IMR-90 (cell line): ENCODE measurements around the gene PRAF2. TPM values are rescaled to one million over a fixed set of nuclear protein-coding genes. Genes with fewer than 3 reads are reported as not detected.

Experiments
- ATAC-seq: fragments of 200-7000 bp; cut with Tn5 transposase; 2 replicates; pipeline ENCODE4 v1.9.1; 2020; ENCODE audit warnings: low read depth, mild to moderate bottlenecking, moderate library complexity
- BruUV-seq: library from RNA; stranded (reverse); fragments of 400-500 nt; replicated peaks from 2 replicates; lab custom pipeline; 2021; lab: Mats Ljungman, UMichigan
- CTCF ChIA-PET: fragments of 300-600 bp; formaldehyde crosslinking; extraction: SDS; loops from one replicate; lab custom pipeline; 2021; ENCODE audit warnings: antibody characterized with exemption; lab: Yijun Ruan, JAX
- POLR2A ChIA-PET: fragments of 300-600 bp; sonication (Branson Sonifier 250); formaldehyde crosslinking; loops from one replicate; lab custom pipeline; 2022; ENCODE audit warnings: antibody characterized with exemption; ENCODE audit not compliant: unreplicated experiment; lab: Charles Lee
- DNase-seq: peaks from one replicate; pipeline ENCODE4 v3.0.0; 2013
- H2AFZ ChIP-seq: replicated peaks from 2 replicates; pipeline ENCODE3; 2013; ENCODE audit warnings: low read length, mild to moderate bottlenecking; ENCODE audit not compliant: poor library complexity
- H2AK5ac ChIP-seq: 2 replicates; pipeline ENCODE4 v1.6.1; 2013; ENCODE audit warnings: low read depth, low read length, inconsistent platforms
- H2AK9ac ChIP-seq: replicated peaks from 2 replicates; pipeline ENCODE3; 2013; ENCODE audit warnings: mild to moderate bottlenecking, low read depth, low read length, moderate library complexity; ENCODE audit not compliant: poor library complexity
- H2BK120ac ChIP-seq: 2 replicates; pipeline ENCODE4 v1.6.1; 2013; ENCODE audit warnings: low read depth, low read length, inconsistent platforms
- H2BK15ac ChIP-seq: 3 replicates; pipeline ENCODE4 v1.6.1; 2013; ENCODE audit warnings: low read depth, low read length, inconsistent platforms
- H2BK20ac ChIP-seq: 2 replicates; pipeline ENCODE4 v1.6.1; 2013; ENCODE audit warnings: low read depth, mild to moderate bottlenecking, inconsistent platforms, low read length, moderate library complexity
- H2BK5ac ChIP-seq: 2 replicates; pipeline ENCODE4 v1.6.1; 2013; ENCODE audit warnings: mild to moderate bottlenecking, low read depth, low read length, inconsistent platforms; ENCODE audit not compliant: poor library complexity, severe bottlenecking
- H3K14ac ChIP-seq: replicated peaks from 2 replicates; pipeline ENCODE4 v1.6.1; 2013; ENCODE audit warnings: low read depth, low read length, inconsistent platforms
- H3K18ac ChIP-seq: 2 replicates; pipeline ENCODE4 v1.6.1; 2013; ENCODE audit warnings: low read depth, low read length, control low read depth
- H3K23ac ChIP-seq: 2 replicates; pipeline ENCODE4 v1.6.1; 2013; ENCODE audit warnings: low read depth, low read length, inconsistent platforms
- H3K27ac ChIP-seq: 2 replicates; pipeline ENCODE4 v1.5.1; 2013; ENCODE audit warnings: mild to moderate bottlenecking, control low read depth, low read length; ENCODE audit not compliant: insufficient read depth
- H3K27me3 ChIP-seq: 2 replicates; pipeline ENCODE4 v1.6.1; 2013; ENCODE audit warnings: low read length; ENCODE audit not compliant: control insufficient read depth, insufficient read depth
- H3K36me3 ChIP-seq: 2 replicates; pipeline ENCODE4 v1.6.1; 2013; ENCODE audit warnings: low read length, mixed read lengths; ENCODE audit not compliant: control insufficient read depth, insufficient read depth
- H3K4ac ChIP-seq: 2 replicates; pipeline ENCODE4 v1.6.1; 2013; ENCODE audit warnings: low read depth, low read length, inconsistent platforms
- H3K4me1 ChIP-seq: 2 replicates; pipeline ENCODE4 v1.6.1; 2013; ENCODE audit warnings: low read length, mixed read lengths; ENCODE audit not compliant: control insufficient read depth, insufficient read depth
- H3K4me2 ChIP-seq: 2 replicates; pipeline ENCODE4 v1.6.1; 2013; ENCODE audit warnings: low read depth, mild to moderate bottlenecking, control low read depth, low read length, moderate library complexity
- H3K4me3 ChIP-seq: 2 replicates; pipeline ENCODE4 v1.5.1; 2013; ENCODE audit warnings: low read depth, mild to moderate bottlenecking, control low read depth, low read length, moderate library complexity; ENCODE audit not compliant: insufficient read depth
- H3K56ac ChIP-seq: 2 replicates; pipeline ENCODE4 v1.6.1; 2013; ENCODE audit warnings: low read length, inconsistent platforms; ENCODE audit not compliant: insufficient read depth; ENCODE audit errors: extremely low read depth
- H3K79me1 ChIP-seq, 2 experiments: 2 replicates each; pipeline ENCODE4 v1.6.1; 2013; ENCODE audit warnings: low read length in 2 of 2, inconsistent platforms in 1 of 2, low read depth in 1 of 2
- H3K9ac ChIP-seq: 2 replicates; pipeline ENCODE4 v1.6.1; 2013; ENCODE audit warnings: low read depth, low read length, control low read depth
- H3K9me1 ChIP-seq: 2 replicates; pipeline ENCODE4 v1.6.1; 2013; ENCODE audit warnings: low read length, inconsistent platforms; ENCODE audit not compliant: insufficient read depth
- H3K9me3 ChIP-seq: 2 replicates; pipeline ENCODE4 v1.6.1; 2013; ENCODE audit warnings: low read length; ENCODE audit not compliant: control insufficient read depth, insufficient read depth
- H4K20me1 ChIP-seq: 2 replicates; pipeline ENCODE4 v1.6.1; 2013; ENCODE audit warnings: low read length, inconsistent platforms; ENCODE audit not compliant: insufficient read depth
- H4K5ac ChIP-seq: 2 replicates; pipeline ENCODE4 v1.6.1; 2013; ENCODE audit warnings: mild to moderate bottlenecking, low read depth, low read length, control low read depth
- H4K8ac ChIP-seq, 2 experiments: 2 replicates each; pipeline ENCODE4 v1.6.1; 2013; ENCODE audit warnings: low read depth in 2 of 2, low read length in 2 of 2, control low read depth in 1 of 2, inconsistent platforms in 1 of 2
- H4K91ac ChIP-seq: 2 replicates; pipeline ENCODE4 v1.6.1; 2013; ENCODE audit warnings: low read depth, low read length, inconsistent platforms; ENCODE audit not compliant: insufficient read depth
- FOS ChIP-seq: fragments of 150-350 bp; IDR thresholded peaks from 2 replicates; pipeline ENCODE4 v1.6.1; 2016; ENCODE audit warnings: low read depth, low read length
- MXI1 ChIP-seq: IDR thresholded peaks from 2 replicates; pipeline ENCODE4 v1.6.1; 2012; ENCODE audit warnings: low read depth, mild to moderate bottlenecking, low read length, moderate library complexity, borderline replicate concordance
- RFX5 ChIP-seq: IDR thresholded peaks from 2 replicates; pipeline ENCODE4 v1.8.0; 2012; ENCODE audit warnings: low read depth, mild to moderate bottlenecking, low read length, moderate library complexity
- WGBS, 2 experiments: methylation state at CpG; one replicate each; pipeline versions ENCODE4 v1.1.5 to v1.1.7; 2013; ENCODE audit warnings: missing lambda C conversion rate in 2 of 2; ENCODE audit not compliant: insufficient read length in 1 of 2; ENCODE audit errors: extremely low coverage in 2 of 2; 5-methylcytosine and 5-hydroxymethylcytosine counted together
- dilution Hi-C: fragments of 300-500 bp; cut with HindIII; formaldehyde crosslinking; loops from one replicate; pipeline ENCODE4 v1.14.3; 2018; ENCODE audit warnings: low sequenced_read_pairs; ENCODE audit not compliant: unreplicated experiment
- in situ Hi-C: fragments of 300-500 bp; cut with MboI; formaldehyde crosslinking; loops from 3 replicates; pipeline ENCODE4 v1.14.3; 2019; ENCODE audit warnings: low sequenced_read_pairs, inconsistent platforms, mixed read lengths
- intact Hi-C: fragments of 100-400 bp; cut with micrococcal nuclease; formaldehyde crosslinking; loops from 2 replicates; pipeline ENCODE4 v1.10.0; 2022
- polyA plus RNA-seq, 3 experiments: library from polyadenylated mRNA; depleted of rRNA; stranded (reverse); fragments of >200 nt; gene quantifications; 2 replicates each; pipeline ENCODE4 v1.2.3, GENCODE V29; 2012; ENCODE audit warnings: low replicate concordance in 1 of 3
- total RNA-seq: library from RNA; depleted of rRNA; stranded (reverse); fragments of >200 nt; gene quantifications from 2 replicates; pipeline ENCODE4 v1.2.3, GENCODE V29; 2012

PRAF2 gene
- total and polyA plus RNA-seq, 2 of the 4 experiments (the other 2 are of a cell fraction), result 3.8 to 65.5 TPM

GRCh38 chrX:49100704-49101628, 27.2 kb upstream of the PRAF2 start:
- 0 out of 2 replicates have a peak overlapping the region, but pooled peaks have one; percentile 20 for H2AK5ac ChIP-seq
- H2AK9ac ChIP-seq, result peak overlapping the region; percentile 90
- H3K4me2 ChIP-seq, result peak overlapping the region; percentile 93
- no peaks in the 10 kb centered on the region for H4K20me1 ChIP-seq
- no peaks in the 10 kb centered on the region for H3K79me1 ChIP-seq
- peak overlapping the region; percentile 60; the same call in 1 of the 2 replicates for H4K5ac ChIP-seq
- H3K14ac ChIP-seq, result peak overlapping the region; percentile 27; the same call in 1 of the 2 replicates
- H3K18ac ChIP-seq, result no peak overlapping the region
- H3K9me3 ChIP-seq, result no peaks in the 10 kb centered on the region
- H2BK15ac ChIP-seq, result no peak overlapping the region
- peak overlapping the region; percentile 47; the same call in 1 of the 2 replicates for H3K27ac ChIP-seq
- in situ Hi-C loops, result no loop called here
- H2BK5ac ChIP-seq, result no peak overlapping the region
- H3K9me1 ChIP-seq, result no peaks in the 10 kb centered on the region
- peak; percentile 51; the same call in 1 of the 2 replicates for TF ChIP-seq MXI1
- TF ChIP-seq FOS, result peak; percentile 25; the same call in 1 of the 2 replicates
- TF ChIP-seq RFX5, result no peak
- peak overlapping the region; percentile 95 for H3K4me3 ChIP-seq
- H3K56ac ChIP-seq, result no peak overlapping the region
- H3K9ac ChIP-seq, result peak overlapping the region; percentile 66
- peak overlapping the region; percentile 48; the same call in 1 of the 2 replicates for H3K4ac ChIP-seq
- H2AFZ ChIP-seq, result peak overlapping the region; percentile 96
- no peak overlapping the region for H2BK120ac ChIP-seq
- BruUV-seq, result no TSS peak
- dilution Hi-C loops, result no loop called here
- peak; percentile 97 for ATAC-seq
- WGBS, 2 experiments, result 40% methylated on average over 16 of the region's 74 CpGs; no CpG with 5 or more reads in 1 of the 2 experiments
- peak overlapping the region; percentile 24; the same call in 1 of the 2 replicates for H4K91ac ChIP-seq
- peak overlapping the region; percentile 16; the same call in 1 of the 2 replicates for H3K23ac ChIP-seq
- H2BK20ac ChIP-seq, result no peak overlapping the region
- intact Hi-C loops, result no loop called here
- no peaks in the 10 kb centered on the region for H3K27me3 ChIP-seq
- H3K36me3 ChIP-seq, result no peaks in the 10 kb centered on the region
- no peaks in the 10 kb centered on the region for H3K4me1 ChIP-seq
- peak overlapping the region; percentile 69 to 86; a peak in 3 of 4 replicates for H4K8ac ChIP-seq
- POLR2A ChIA-PET, result no interaction called here
- peak; percentile 89 for DNase-seq
- CTCF ChIA-PET, result no interaction called here
